ENCODE data around the gene PITPNM1. TPM values are rescaled to one million over a fixed set of nuclear protein-coding genes. Genes with fewer than 3 reads are reported as not detected.

Gene PITPNM1
- total RNA-seq, 2 donors from 2014 or later: 89.3 to 91.4 TPM

DNA sequence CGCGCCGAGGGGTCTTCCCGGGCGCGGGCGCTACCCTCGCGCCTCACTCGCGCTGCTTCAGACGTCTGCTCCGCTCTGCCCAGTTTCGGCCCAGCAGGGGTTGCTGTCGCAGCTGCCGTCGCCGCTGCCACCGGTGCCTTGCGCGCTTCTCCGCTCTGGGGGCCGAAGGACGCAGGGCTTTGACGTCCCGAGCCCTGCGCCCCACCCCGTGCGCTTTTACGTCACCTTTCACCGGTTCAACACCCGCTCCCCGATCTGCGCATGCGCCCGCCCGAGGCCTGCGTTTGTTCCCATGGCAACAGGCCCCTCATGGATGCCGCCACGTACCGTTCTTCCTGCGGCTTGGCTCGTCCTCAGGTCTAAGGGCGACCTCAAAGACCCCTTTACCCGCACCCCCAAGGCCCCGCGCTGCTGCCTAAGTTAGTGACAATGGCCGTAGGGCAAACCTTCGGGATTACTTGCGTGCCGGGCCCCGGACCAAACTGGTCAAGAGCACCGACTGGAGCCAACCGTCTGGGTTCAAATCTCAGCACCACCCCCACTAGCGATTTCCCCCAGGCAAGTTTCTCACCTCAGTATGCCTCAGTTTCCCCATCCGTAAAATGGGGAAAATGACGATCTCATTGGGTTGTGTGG, 3.4 kb upstream of the PITPNM1 start:
- H3K9me3 ChIP-seq: no peaks in the 10 kb centered on the region
- intact Hi-C loops (cut with DNase I): loop anchor here (5.0 kb wide), 2 partner anchors 116 to 161 kb away; partner anchors contain the start of gene RAD9A

DNA sequence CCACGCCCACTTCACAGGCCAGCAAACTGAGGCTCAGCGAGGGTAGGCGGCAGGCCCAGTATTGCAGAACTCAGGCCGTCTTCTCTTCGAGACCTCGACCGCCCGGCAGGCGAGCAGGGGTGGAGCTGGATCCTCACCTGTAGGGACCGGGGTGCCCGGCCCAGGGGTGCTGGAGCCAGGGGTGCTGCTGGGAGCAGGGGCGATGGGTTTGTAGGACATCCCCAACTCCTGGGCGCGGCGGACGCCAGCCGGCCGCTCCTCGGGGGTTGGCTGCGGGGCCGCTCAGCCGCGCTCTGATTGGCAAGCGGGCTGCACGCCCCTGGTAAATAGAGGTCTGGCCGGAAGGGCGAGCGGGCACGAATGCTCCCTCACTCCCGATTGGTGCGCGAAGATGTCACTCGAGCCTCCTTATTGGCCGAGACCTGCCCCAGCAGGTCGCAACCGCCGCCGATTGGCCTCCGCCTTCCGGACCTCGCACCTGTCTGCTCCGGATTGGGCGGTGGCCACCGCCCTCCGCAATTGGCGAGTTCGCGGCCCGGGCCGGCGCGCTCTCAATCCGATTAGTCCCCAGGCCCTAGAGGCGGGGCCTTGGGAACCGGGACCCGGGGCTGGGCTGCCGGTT, 2.8 kb upstream of the PITPNM1 start, which contains the start of gene CDK2AP2:
Gene CDK2AP2, minus strand, starts transcription at position 299 of the 622 bp plus-strand sequence. Its CDS starts 80 bp downstream, at position 219.
- H3K4me3 ChIP-seq: peak within 1 kb of the TSS; percentile 66
- peaks cover 23% of the 10 kb centered on the region for H3K4me1 ChIP-seq
- peak within 1 kb of the TSS; percentile 92 for H3K27ac ChIP-seq
- peak within 1 kb of the TSS; percentile 84 to 95 for H3K9ac ChIP-seq (ENCODE audit: low read depth in 2 of 2, low read length in 2 of 2)
- peak; percentile 100 for DNase-seq
- no peaks in the 10 kb centered on the region for H3K9me3 ChIP-seq
- H3K36me3 ChIP-seq: no peaks in the 10 kb centered on the region
- TF ChIP-seq, protein P1, sequence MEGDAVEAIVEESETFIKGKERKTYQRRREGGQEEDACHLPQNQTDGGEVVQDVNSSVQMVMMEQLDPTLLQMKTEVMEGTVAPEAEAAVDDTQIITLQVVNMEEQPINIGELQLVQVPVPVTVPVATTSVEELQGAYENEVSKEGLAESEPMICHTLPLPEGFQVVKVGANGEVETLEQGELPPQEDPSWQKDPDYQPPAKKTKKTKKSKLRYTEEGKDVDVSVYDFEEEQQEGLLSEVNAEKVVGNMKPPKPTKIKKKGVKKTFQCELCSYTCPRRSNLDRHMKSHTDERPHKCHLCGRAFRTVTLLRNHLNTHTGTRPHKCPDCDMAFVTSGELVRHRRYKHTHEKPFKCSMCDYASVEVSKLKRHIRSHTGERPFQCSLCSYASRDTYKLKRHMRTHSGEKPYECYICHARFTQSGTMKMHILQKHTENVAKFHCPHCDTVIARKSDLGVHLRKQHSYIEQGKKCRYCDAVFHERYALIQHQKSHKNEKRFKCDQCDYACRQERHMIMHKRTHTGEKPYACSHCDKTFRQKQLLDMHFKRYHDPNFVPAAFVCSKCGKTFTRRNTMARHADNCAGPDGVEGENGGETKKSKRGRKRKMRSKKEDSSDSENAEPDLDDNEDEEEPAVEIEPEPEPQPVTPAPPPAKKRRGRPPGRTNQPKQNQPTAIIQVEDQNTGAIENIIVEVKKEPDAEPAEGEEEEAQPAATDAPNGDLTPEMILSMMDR (IDR thresholded peaks at IDR 0.05): no peak
- no peaks in the 10 kb centered on the region for H3K27me3 ChIP-seq
- intact Hi-C loops (cut with DNase I): loop anchor here (5.0 kb wide), 2 partner anchors 116 to 161 kb away; partner anchors contain the start of gene RAD9A

More for the DNA sequence above, 3.4 kb upstream of the PITPNM1 start:
- TF ChIP-seq, protein P1 (IDR thresholded peaks at IDR 0.05): no peak
- Histone ChIP-seq H3K9ac (ENCODE audit: low read depth in 2 of 2, low read length in 2 of 2) (peak overlapping the region; percentile 60 to 70), H3K36me3 (no peaks in the 10 kb centered on the region), H3K4me1 (peaks cover 21% of the 10 kb centered on the region), H3K27me3 (no peaks in the 10 kb centered on the region), H3K4me3 (peak overlapping the region; percentile 66), H3K27ac (peak overlapping the region; percentile 92)
- peak; percentile 99 for DNase-seq

DNA sequence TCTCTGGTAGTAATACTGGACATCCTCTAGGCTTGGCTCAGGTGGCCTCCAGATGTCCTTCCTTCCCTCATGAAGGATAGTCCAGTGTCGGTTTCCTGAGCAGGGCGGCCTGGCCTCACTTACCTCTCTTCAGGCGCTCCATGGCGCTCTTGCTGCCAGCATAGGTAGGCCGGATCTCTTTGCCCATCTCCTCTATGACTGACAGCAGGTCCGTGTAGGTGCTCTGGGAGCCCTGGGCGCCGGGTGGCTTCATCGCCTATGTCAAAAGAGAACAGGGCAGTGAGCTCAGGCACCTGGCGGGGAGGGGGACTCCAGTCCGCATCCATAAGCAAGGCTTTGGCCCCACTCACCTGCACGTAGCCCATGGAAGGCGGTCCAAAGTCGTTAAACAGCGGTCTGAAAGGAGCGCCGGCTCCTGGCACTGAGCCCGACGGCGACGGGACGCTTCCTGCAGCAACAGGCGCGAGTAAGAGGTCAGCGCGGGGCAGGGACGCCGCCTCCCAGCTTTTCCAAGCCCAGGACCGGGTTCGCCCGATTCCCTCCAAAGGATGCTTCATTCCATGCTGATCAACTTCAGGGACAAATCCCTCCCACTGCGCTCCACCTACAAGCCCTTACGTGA, 2.2 kb upstream of the PITPNM1 start:
- H3K4me1 ChIP-seq: peaks cover 23% of the 10 kb centered on the region
- H3K9ac ChIP-seq (ENCODE audit: low read depth in 2 of 2, low read length in 2 of 2): peak overlapping the region; percentile 84 to 95
- peak overlapping the region; percentile 66 for H3K4me3 ChIP-seq
- peak overlapping the region; percentile 92 for H3K27ac ChIP-seq
- intact Hi-C loops (cut with DNase I): loop anchor here (5.0 kb wide), 2 partner anchors 115 to 160 kb away; partner anchors contain the start of gene RAD9A
- H3K9me3 ChIP-seq: no peaks in the 10 kb centered on the region
- DNase-seq: peak; percentile 93
- TF ChIP-seq, protein P1 (IDR thresholded peaks at IDR 0.05): no peak
- H3K36me3 ChIP-seq: peaks cover under 1% of the 10 kb centered on the region
- no peaks in the 10 kb centered on the region for H3K27me3 ChIP-seq

DNA sequence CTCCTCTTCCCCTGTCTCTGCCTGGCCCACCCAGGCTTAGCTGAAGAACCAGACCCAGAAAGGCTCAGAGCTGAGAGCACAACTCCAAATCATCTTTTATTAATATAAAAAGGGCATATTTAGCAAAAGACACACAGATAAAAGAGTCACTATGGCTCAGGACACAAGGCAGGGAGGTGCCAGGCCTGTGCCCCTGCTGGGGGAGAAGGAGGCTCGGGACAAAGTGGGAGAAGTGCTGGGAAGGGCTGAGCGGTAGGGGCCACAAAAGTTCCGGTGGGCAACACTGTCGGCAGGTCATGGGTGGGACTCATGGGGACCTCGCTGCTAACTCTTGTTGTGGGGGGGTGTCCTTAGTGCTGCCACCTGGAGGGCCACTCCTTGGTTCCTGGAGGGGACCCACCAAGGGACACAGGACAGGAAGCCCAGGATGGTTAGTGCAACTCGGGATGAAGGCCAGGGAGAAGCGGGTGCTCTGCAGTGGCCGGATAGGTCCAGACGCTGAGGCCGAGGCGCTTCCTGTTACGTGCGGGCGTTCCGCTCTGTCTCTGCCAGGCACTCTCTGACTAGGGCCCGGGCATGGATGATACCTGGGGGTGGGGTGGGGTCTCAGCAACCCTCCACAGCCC, 1.4 kb upstream of the PITPNM1 start:
- H3K36me3 ChIP-seq: peaks cover 8% of the 10 kb centered on the region
- H3K4me3 ChIP-seq: peak overlapping the region; percentile 66
- TF ChIP-seq, protein P1 (IDR thresholded peaks at IDR 0.05): peak; percentile 2
- H3K27me3 ChIP-seq: no peaks in the 10 kb centered on the region
- DNase-seq: peak; percentile 40
- H3K9ac ChIP-seq (ENCODE audit: low read depth in 2 of 2, low read length in 2 of 2): peak overlapping the region; percentile 84 to 95
- intact Hi-C loops (cut with DNase I): loop anchor here (5.0 kb wide), 2 partner anchors 114 to 159 kb away; partner anchors contain the start of gene RAD9A
- H3K9me3 ChIP-seq: no peaks in the 10 kb centered on the region
- peak overlapping the region; percentile 92 for H3K27ac ChIP-seq
- peaks cover 23% of the 10 kb centered on the region for H3K4me1 ChIP-seq

All from colonic mucosa (tissue), 4 donors.